Nephron progenitor cell (in vitro differentiated cells): ENCODE measurements around the gene NCBP3.
A peak's percentile ranks its signal among the peaks of the same experiment; 100 is the strongest.

ENCODE experiments used
- DNase-seq: peaks from one replicate; pipeline ENCODE4 v3.0.0; 2021
- H3K27ac Mint-ChIP-seq: 2 replicates; pipeline ENCODE4 v1.8.0; 2021; ENCODE audit warnings: mild to moderate bottlenecking, moderate library complexity, mixed read lengths
- H3K27me3 Mint-ChIP-seq: 2 replicates; pipeline ENCODE4 v1.8.0; 2021; ENCODE audit warnings: mild to moderate bottlenecking, low read depth, mixed read lengths; ENCODE audit not compliant: poor library complexity
- H3K36me3 Mint-ChIP-seq: 2 replicates; pipeline ENCODE4 v1.8.0; 2021; ENCODE audit warnings: low read depth, mixed read lengths
- H3K4me1 Mint-ChIP-seq: 2 replicates; pipeline ENCODE4 v1.8.0; 2021; ENCODE audit warnings: mixed read lengths
- H3K4me3 Mint-ChIP-seq: 2 replicates; pipeline ENCODE4 v1.8.0; 2021; ENCODE audit warnings: mild to moderate bottlenecking, moderate library complexity, mixed read lengths
- H3K9me3 Mint-ChIP-seq: 2 replicates; pipeline ENCODE4 v1.8.0; 2021; ENCODE audit warnings: mild to moderate bottlenecking, moderate library complexity, mixed read lengths
- TF ChIP-seq, protein P1 (sequence below): fragments of 200-600 bp; sonication (generic); IDR thresholded peaks from 2 replicates; pipeline ENCODE4 v1.5.0; 2021; ENCODE audit warnings: antibody characterized with exemption

Gene NCBP3

DNA sequence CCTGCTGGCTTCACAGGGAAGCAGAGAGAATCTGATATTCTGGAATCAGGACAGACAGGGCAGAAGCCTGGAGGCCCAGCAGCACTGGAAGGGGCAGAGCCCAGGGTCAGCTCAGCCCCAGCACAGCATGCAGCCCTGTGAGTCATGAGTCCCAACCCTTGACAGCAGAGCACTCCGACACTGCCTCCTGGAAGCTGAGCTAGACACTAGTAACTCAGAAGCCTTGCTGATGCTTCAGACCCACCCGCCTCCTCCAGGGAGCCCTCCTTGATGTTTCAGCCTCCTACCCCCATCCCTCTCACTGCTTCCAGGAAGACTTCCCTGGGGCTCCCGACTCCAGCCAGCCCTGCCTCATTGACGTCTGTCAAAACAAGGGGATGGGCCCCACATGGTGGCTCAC, 39.9 kb upstream of the NCBP3 start:
- H3K27me3 Mint-ChIP-seq: peaks cover 18% of the 10 kb centered on the region
- no peak overlapping the region for H3K4me3 Mint-ChIP-seq
- TF ChIP-seq, protein P1, sequence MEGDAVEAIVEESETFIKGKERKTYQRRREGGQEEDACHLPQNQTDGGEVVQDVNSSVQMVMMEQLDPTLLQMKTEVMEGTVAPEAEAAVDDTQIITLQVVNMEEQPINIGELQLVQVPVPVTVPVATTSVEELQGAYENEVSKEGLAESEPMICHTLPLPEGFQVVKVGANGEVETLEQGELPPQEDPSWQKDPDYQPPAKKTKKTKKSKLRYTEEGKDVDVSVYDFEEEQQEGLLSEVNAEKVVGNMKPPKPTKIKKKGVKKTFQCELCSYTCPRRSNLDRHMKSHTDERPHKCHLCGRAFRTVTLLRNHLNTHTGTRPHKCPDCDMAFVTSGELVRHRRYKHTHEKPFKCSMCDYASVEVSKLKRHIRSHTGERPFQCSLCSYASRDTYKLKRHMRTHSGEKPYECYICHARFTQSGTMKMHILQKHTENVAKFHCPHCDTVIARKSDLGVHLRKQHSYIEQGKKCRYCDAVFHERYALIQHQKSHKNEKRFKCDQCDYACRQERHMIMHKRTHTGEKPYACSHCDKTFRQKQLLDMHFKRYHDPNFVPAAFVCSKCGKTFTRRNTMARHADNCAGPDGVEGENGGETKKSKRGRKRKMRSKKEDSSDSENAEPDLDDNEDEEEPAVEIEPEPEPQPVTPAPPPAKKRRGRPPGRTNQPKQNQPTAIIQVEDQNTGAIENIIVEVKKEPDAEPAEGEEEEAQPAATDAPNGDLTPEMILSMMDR: no peak
- no peak for DNase-seq
- no peaks in the 10 kb centered on the region for H3K36me3 Mint-ChIP-seq
- peaks cover 47% of the 10 kb centered on the region for H3K4me1 Mint-ChIP-seq
- no peaks in the 10 kb centered on the region for H3K9me3 Mint-ChIP-seq
- no peak overlapping the region for H3K27ac Mint-ChIP-seq

DNA sequence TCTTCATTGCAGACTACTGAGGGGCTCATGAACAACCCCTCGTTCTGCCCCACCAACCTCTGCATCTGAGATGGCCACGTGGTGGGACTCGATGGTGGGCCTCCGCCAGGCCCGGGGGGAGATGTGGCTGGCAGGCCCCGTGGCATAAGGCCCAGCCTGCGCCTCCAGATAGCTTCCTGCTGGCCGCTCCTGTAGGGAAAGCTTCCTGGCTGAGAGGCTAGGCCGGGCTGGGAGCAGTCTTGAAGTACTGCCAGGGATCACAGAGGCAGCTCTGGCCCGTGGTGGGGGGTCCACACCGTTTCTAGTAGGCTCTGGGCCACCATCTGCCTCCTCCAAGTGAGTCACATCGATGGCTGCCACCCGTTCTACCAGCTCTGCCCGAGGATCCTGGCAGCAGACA, 39.2 kb upstream of the NCBP3 start:
- H3K36me3 Mint-ChIP-seq: no peaks in the 10 kb centered on the region
- no peak for DNase-seq
- peaks cover 11% of the 10 kb centered on the region for H3K27me3 Mint-ChIP-seq
- H3K9me3 Mint-ChIP-seq: no peaks in the 10 kb centered on the region
- no peak overlapping the region for H3K4me3 Mint-ChIP-seq
- TF ChIP-seq, protein P1: no peak
- peaks cover 40% of the 10 kb centered on the region for H3K4me1 Mint-ChIP-seq
- no peak overlapping the region for H3K27ac Mint-ChIP-seq

DNA sequence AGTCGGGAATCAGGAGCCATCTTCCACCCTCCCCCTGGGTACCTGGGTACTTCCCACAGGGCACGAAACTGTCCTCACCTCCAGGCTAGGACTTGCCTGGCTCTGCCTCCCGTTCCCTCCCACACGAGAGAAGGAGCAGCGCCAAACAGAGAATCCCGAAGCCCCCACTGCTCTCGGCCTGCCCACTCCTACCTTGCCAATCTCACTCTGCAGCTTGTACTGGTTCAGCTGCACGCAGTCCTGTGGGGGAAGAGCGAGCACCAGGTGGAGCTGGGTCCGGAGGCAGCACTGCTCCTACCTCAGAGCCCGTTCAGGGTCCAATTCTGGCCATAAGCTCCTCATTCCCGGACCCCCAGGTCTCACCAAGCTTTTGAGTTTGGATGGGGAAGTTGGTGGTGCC, 38.1 kb upstream of the NCBP3 start:
- Mint-ChIP-seq H3K4me1 (peaks cover 42% of the 10 kb centered on the region), H3K36me3 (no peaks in the 10 kb centered on the region), H3K4me3 (no peak overlapping the region), H3K9me3 (no peaks in the 10 kb centered on the region), H3K27me3 (peaks cover 9% of the 10 kb centered on the region), H3K27ac (no peak overlapping the region)
- DNase-seq: no peak
- TF ChIP-seq, protein P1: no peak

DNA sequence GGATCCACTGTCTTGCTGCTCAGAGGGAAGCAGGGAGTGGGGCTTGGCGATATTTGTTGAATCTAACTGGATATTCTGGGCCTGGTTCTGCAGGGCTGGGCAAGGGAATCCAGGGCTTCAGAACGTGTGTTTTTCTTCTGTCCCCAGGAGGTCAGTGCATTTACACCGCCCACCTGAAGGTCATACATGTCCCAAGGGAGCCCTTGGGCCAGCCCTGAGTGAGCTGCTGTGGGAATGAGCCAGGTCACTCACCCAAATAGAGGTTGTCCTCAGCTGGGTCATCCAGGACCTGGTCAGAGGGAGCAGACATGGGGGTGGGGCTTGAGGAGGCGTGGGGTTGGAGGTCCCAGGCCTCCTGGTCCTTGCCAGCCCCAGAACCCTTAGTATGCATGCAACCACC, 36.2 kb upstream of the NCBP3 start:
- no peak for DNase-seq
- TF ChIP-seq, protein P1: no peak
- Mint-ChIP-seq H3K4me3 (no peak overlapping the region), H3K27ac (no peak overlapping the region), H3K9me3 (no peaks in the 10 kb centered on the region), H3K27me3 (peaks cover 9% of the 10 kb centered on the region), H3K36me3 (no peaks in the 10 kb centered on the region), H3K4me1 (peaks cover 26% of the 10 kb centered on the region)

DNA sequence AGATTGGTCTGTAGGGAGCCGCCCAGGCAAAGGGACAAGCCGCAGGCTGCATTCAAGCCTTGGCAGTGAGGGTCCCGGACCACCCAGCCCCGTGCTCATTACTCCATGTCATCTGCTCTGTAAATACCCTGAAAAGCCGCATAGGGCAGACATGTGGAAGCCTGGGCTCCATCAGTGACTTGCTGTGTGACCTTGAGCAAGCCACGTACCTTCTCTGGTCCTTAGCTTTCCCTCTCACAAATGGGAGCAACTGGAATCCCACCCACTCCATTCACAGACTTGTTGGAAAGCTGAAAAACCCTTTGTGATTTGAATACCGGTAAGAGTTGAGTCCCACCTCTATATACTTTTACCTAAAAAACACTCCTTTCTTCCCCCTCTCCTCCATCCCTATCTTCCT, 34.9 kb upstream of the NCBP3 start:
- TF ChIP-seq, protein P1: no peak
- no peak for DNase-seq
- peaks cover 9% of the 10 kb centered on the region for H3K27me3 Mint-ChIP-seq
- H3K36me3 Mint-ChIP-seq: no peaks in the 10 kb centered on the region
- no peak overlapping the region for H3K27ac Mint-ChIP-seq
- H3K4me3 Mint-ChIP-seq: no peak overlapping the region
- H3K9me3 Mint-ChIP-seq: no peaks in the 10 kb centered on the region
- peaks cover 13% of the 10 kb centered on the region for H3K4me1 Mint-ChIP-seq

DNA sequence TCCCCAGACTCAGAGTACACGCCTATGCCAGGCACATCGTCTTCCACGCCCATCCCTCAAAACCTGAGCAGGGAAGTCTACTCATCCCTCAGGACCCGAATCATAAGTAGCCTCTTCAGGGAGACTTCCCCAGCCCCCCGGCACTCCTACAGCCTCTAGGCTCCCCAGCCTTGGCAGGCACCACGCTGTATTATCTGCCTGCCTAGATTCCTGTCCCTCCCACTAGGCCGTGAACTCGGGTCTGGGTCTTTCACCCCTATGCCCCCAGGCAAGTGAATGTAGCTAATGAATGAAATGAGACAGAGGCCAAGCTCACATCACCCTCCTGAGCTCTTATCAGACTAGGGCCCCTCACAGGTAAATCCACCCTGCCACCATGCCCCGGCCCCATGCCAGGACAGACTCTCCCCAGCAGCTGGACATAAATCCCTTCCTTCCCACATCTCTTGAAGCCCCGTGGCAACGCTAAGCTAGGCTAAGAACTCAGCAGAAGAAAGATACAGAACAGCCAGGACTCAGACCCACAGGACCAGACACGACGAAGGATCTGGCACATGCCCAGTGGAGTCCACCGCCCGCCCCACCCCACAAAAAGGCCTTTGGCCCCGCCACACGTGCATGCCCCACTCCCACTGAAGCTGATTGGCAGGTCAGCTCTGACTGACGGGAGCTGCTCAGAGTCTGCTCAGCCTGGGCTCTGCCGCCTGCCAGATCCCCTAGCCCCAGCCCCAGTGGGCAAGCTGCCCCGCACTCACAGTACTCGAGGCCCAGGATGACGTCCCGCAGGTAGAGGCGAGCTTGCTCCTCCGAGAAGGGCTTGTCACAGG, 33.8 kb upstream of the NCBP3 start:
- Mint-ChIP-seq H3K27ac (peak overlapping the region; percentile 58), H3K4me3 (no peak overlapping the region), H3K9me3 (no peaks in the 10 kb centered on the region), H3K4me1 (peaks cover 13% of the 10 kb centered on the region), H3K27me3 (peaks cover 8% of the 10 kb centered on the region), H3K36me3 (peaks cover 8% of the 10 kb centered on the region)
- no peak for DNase-seq
- TF ChIP-seq, protein P1: no peak
